Activated T-helper 2 cell treated with anti-CD3 and anti-CD28 coated beads, Interferon-gamma antibody, Interleukin-2, Interleukin-4, amounts not matched to agents 10 μg/mL and 5 μg/mL and 100 μg/mL, durations not matched to agents 14 hours and 24 hours and 36 hours (primary cell): ENCODE measurements around the gene DYRK2. TPM values are rescaled to one million over a fixed set of nuclear protein-coding genes. Genes with fewer than 3 reads are reported as not detected.

Experiments used
- DNase-seq: peaks from one replicate; pipeline ENCODE4 v3.0.0; 2021; ENCODE audit warnings: low spot score
- H3K27ac Mint-ChIP-seq: one replicate; pipeline ENCODE4 v1.8.0; 2021; ENCODE audit warnings: mixed read lengths
- H3K27me3 Mint-ChIP-seq: one replicate; pipeline ENCODE4 v1.8.0; 2021; ENCODE audit warnings: low read depth, mixed read lengths
- H3K36me3 Mint-ChIP-seq: one replicate; pipeline ENCODE4 v1.8.0; 2021; ENCODE audit warnings: low read depth, mixed read lengths
- H3K4me1 Mint-ChIP-seq: one replicate; pipeline ENCODE4 v1.8.0; 2021; ENCODE audit warnings: low read depth, mixed read lengths
- H3K4me3 Mint-ChIP-seq: one replicate; pipeline ENCODE4 v1.8.0; 2021; ENCODE audit warnings: low read depth, mild to moderate bottlenecking, moderate library complexity, mixed read lengths
- H3K9me3 Mint-ChIP-seq: one replicate; pipeline ENCODE4 v1.8.0; 2021; ENCODE audit warnings: mixed read lengths
- intact Hi-C: fragments of 100-400 bp; cut with micrococcal nuclease; formaldehyde crosslinking; loops from one replicate; pipeline ENCODE4 v1.15.1; 2023
- total RNA-seq: library from RNA; stranded (reverse); gene quantifications from 2 replicates; pipeline ENCODE4 v1.2.3, GENCODE V29; 2022

DYRK2 gene
- total RNA-seq, result 19.7 and 20.6 TPM in 2 replicates

GRCh38 chr12:67648521-67649260 lies at the start of gene DYRK2:
Gene DYRK2, plus strand, starts transcription at chr12:67648745. Its CDS starts 389 bp downstream, at chr12:67649134.
- peak within 1 kb of the TSS; percentile 73 for H3K27ac Mint-ChIP-seq
- intact Hi-C loops, result loop anchor here (2.0 to 5.0 kb wide), 4 partner anchors 196 to 470 kb away; partner anchors contain the start of gene CAND1
- H3K27me3 Mint-ChIP-seq, result peaks cover 4% of the 10 kb centered on the region
- peaks cover 24% of the 10 kb centered on the region for H3K36me3 Mint-ChIP-seq
- H3K4me1 Mint-ChIP-seq, result peaks cover 37% of the 10 kb centered on the region
- H3K9me3 Mint-ChIP-seq, result no peaks in the 10 kb centered on the region
- DNase-seq, result peak; percentile 66
- peak within 1 kb of the TSS; percentile 75 for H3K4me3 Mint-ChIP-seq

GRCh38 chr12:67599691-67600090 lies 48.9 kb upstream of the DYRK2 start:
- peaks cover 3% of the 10 kb centered on the region for H3K4me1 Mint-ChIP-seq
- H3K27ac Mint-ChIP-seq, result no peak overlapping the region
- H3K4me3 Mint-ChIP-seq, result no peak overlapping the region
- no peak for DNase-seq
- no peaks in the 10 kb centered on the region for H3K36me3 Mint-ChIP-seq
- H3K27me3 Mint-ChIP-seq, result no peaks in the 10 kb centered on the region
- intact Hi-C loops, result no loop called here
- peaks cover 14% of the 10 kb centered on the region for H3K9me3 Mint-ChIP-seq

GRCh38 chr12:67601126-67601525 lies 47.4 kb upstream of the DYRK2 start:
- no peak overlapping the region for H3K27ac Mint-ChIP-seq
- no peak for DNase-seq
- H3K27me3 Mint-ChIP-seq, result no peaks in the 10 kb centered on the region
- intact Hi-C loops, result no loop called here
- no peaks in the 10 kb centered on the region for H3K36me3 Mint-ChIP-seq
- no peak overlapping the region for H3K4me3 Mint-ChIP-seq
- H3K4me1 Mint-ChIP-seq, result no peaks in the 10 kb centered on the region
- H3K9me3 Mint-ChIP-seq, result peaks cover 14% of the 10 kb centered on the region

GRCh38 chr12:67609226-67609870 lies 39.2 kb upstream of the DYRK2 start:
- no peak overlapping the region for H3K4me3 Mint-ChIP-seq
- H3K27me3 Mint-ChIP-seq, result peaks cover 13% of the 10 kb centered on the region
- no peaks in the 10 kb centered on the region for H3K9me3 Mint-ChIP-seq
- H3K4me1 Mint-ChIP-seq, result no peaks in the 10 kb centered on the region
- no peak overlapping the region for H3K27ac Mint-ChIP-seq
- intact Hi-C loops, result no loop called here
- DNase-seq, result no peak
- H3K36me3 Mint-ChIP-seq, result no peaks in the 10 kb centered on the region

GRCh38 chr12:67613040-67613439 lies 35.5 kb upstream of the DYRK2 start:
- no peak overlapping the region for H3K4me3 Mint-ChIP-seq
- no peak for DNase-seq
- H3K27me3 Mint-ChIP-seq, result peaks cover 20% of the 10 kb centered on the region
- no peaks in the 10 kb centered on the region for H3K36me3 Mint-ChIP-seq
- H3K4me1 Mint-ChIP-seq, result no peaks in the 10 kb centered on the region
- intact Hi-C loops, result no loop called here
- no peak overlapping the region for H3K27ac Mint-ChIP-seq
- H3K9me3 Mint-ChIP-seq, result no peaks in the 10 kb centered on the region

GRCh38 chr12:67617629-67618028 lies 30.9 kb upstream of the DYRK2 start:
- Mint-ChIP-seq H3K4me1 (no peaks in the 10 kb centered on the region), H3K27me3 (peaks cover 11% of the 10 kb centered on the region), H3K36me3 (no peaks in the 10 kb centered on the region), H3K27ac (no peak overlapping the region), H3K9me3 (no peaks in the 10 kb centered on the region), H3K4me3 (no peak overlapping the region)
- intact Hi-C loops, result no loop called here
- no peak for DNase-seq

- Mint-ChIP-seq H3K4me3 (no peak overlapping the region), H3K4me1 (no peaks in the 10 kb centered on the region), H3K27ac (no peak overlapping the region), H3K27me3 (peaks cover 11% of the 10 kb centered on the region), H3K36me3 (no peaks in the 10 kb centered on the region), H3K9me3 (no peaks in the 10 kb centered on the region)
- intact Hi-C loops, result no loop called here
- DNase-seq, result no peak
These were observed 30.2 kb upstream of the DYRK2 start for GRCh38 chr12:67618303-67618702.

- H3K4me1 Mint-ChIP-seq, result no peaks in the 10 kb centered on the region
- H3K9me3 Mint-ChIP-seq, result peaks cover 4% of the 10 kb centered on the region
- DNase-seq, result no peak
- H3K27me3 Mint-ChIP-seq, result no peaks in the 10 kb centered on the region
- intact Hi-C loops, result no loop called here
- no peak overlapping the region for H3K4me3 Mint-ChIP-seq
- H3K27ac Mint-ChIP-seq, result no peak overlapping the region
- H3K36me3 Mint-ChIP-seq, result no peaks in the 10 kb centered on the region
These were observed 27.4 kb upstream of the DYRK2 start for GRCh38 chr12:67621112-67621511.

GRCh38 chr12:67621926-67622325 lies 26.6 kb upstream of the DYRK2 start:
- DNase-seq, result no peak
- Mint-ChIP-seq H3K27ac (no peak overlapping the region), H3K9me3 (peaks cover 4% of the 10 kb centered on the region), H3K4me3 (no peak overlapping the region), H3K4me1 (no peaks in the 10 kb centered on the region), H3K27me3 (no peaks in the 10 kb centered on the region), H3K36me3 (no peaks in the 10 kb centered on the region)
- intact Hi-C loops, result no loop called here

- no peak overlapping the region for H3K4me3 Mint-ChIP-seq
- intact Hi-C loops, result no loop called here
- H3K27me3 Mint-ChIP-seq, result no peaks in the 10 kb centered on the region
- no peak overlapping the region for H3K27ac Mint-ChIP-seq
- no peak for DNase-seq
- no peaks in the 10 kb centered on the region for H3K4me1 Mint-ChIP-seq
- H3K36me3 Mint-ChIP-seq, result no peaks in the 10 kb centered on the region
- peaks cover 4% of the 10 kb centered on the region for H3K9me3 Mint-ChIP-seq
These were observed 25.3 kb upstream of the DYRK2 start for GRCh38 chr12:67623259-67623658.

GRCh38 chr12:67624355-67624754 lies 24.2 kb upstream of the DYRK2 start:
- intact Hi-C loops, result no loop called here
- DNase-seq, result no peak
- Mint-ChIP-seq H3K4me1 (peaks cover 3% of the 10 kb centered on the region), H3K27me3 (no peaks in the 10 kb centered on the region), H3K9me3 (peaks cover 12% of the 10 kb centered on the region), H3K36me3 (peaks cover 1% of the 10 kb centered on the region), H3K27ac (no peak overlapping the region), H3K4me3 (no peak overlapping the region)

- H3K27ac Mint-ChIP-seq, result no peak overlapping the region
- no peak for DNase-seq
- peaks cover 6% of the 10 kb centered on the region for H3K36me3 Mint-ChIP-seq
- H3K9me3 Mint-ChIP-seq, result peaks cover 17% of the 10 kb centered on the region
- peaks cover 9% of the 10 kb centered on the region for H3K4me1 Mint-ChIP-seq
- H3K4me3 Mint-ChIP-seq, result no peak overlapping the region
- H3K27me3 Mint-ChIP-seq, result no peaks in the 10 kb centered on the region
- intact Hi-C loops, result no loop called here
These were observed 23.5 kb upstream of the DYRK2 start for GRCh38 chr12:67625004-67625403.

- peaks cover 6% of the 10 kb centered on the region for H3K36me3 Mint-ChIP-seq
- H3K27me3 Mint-ChIP-seq, result no peaks in the 10 kb centered on the region
- peaks cover 17% of the 10 kb centered on the region for H3K9me3 Mint-ChIP-seq
- H3K4me1 Mint-ChIP-seq, result peaks cover 21% of the 10 kb centered on the region
- no peak for DNase-seq
- intact Hi-C loops, result no loop called here
- no peak overlapping the region for H3K4me3 Mint-ChIP-seq
- H3K27ac Mint-ChIP-seq, result no peak overlapping the region
These were observed 22.4 kb upstream of the DYRK2 start for GRCh38 chr12:67626156-67626555.
